BLaER1 (cell line): ENCODE measurements around the gene AMIGO2.

Experiments
- H3K27ac ChIP-seq: shearing (Covaris generic); formaldehyde crosslinking; 2 replicates; pipeline ENCODE4 v1.8.1; 2022
- H3K27me3 ChIP-seq: shearing (Covaris generic); formaldehyde crosslinking; 2 replicates; pipeline ENCODE4 v1.8.1; 2022
- H3K36me3 ChIP-seq: shearing (Covaris generic); formaldehyde crosslinking; 2 replicates; pipeline ENCODE4 v1.8.1; 2022
- H3K4me1 ChIP-seq: shearing (Covaris generic); formaldehyde crosslinking; 2 replicates; pipeline ENCODE4 v1.8.1; 2022
- H3K4me2 ChIP-seq: shearing (Covaris generic); formaldehyde crosslinking; 2 replicates; pipeline ENCODE4 v1.8.1; 2022
- H3K4me3 ChIP-seq: shearing (Covaris generic); formaldehyde crosslinking; 2 replicates; pipeline ENCODE4 v1.8.1; 2022
- H3K9ac ChIP-seq: shearing (Covaris generic); formaldehyde crosslinking; 2 replicates; pipeline ENCODE4 v1.8.1; 2022
- H3K9me3 ChIP-seq: shearing (Covaris generic); formaldehyde crosslinking; 2 replicates; pipeline ENCODE4 v1.8.1; 2022
- H4K20me1 ChIP-seq: shearing (Covaris generic); formaldehyde crosslinking; 2 replicates; pipeline ENCODE4 v1.8.1; 2022
- Cebpa-rat ChIP-seq: shearing (Covaris generic); IDR thresholded peaks from 2 replicates; pipeline ENCODE4 v1.8.1; 2022

AMIGO2 gene

GRCh38 chr12:47039079-47039478 lies 40.7 kb downstream of the AMIGO2 start:
- no peaks in the 10 kb centered on the region for H3K9me3 ChIP-seq
- H4K20me1 ChIP-seq, result no peaks in the 10 kb centered on the region
- H3K9ac ChIP-seq, result no peak overlapping the region
- H3K36me3 ChIP-seq, result no peaks in the 10 kb centered on the region
- no peak overlapping the region for H3K4me2 ChIP-seq
- no peaks in the 10 kb centered on the region for H3K27me3 ChIP-seq
- TF ChIP-seq Cebpa-rat, result no peak
- H3K4me3 ChIP-seq, result no peak overlapping the region
- H3K27ac ChIP-seq, result no peak overlapping the region
- H3K4me1 ChIP-seq, result no peaks in the 10 kb centered on the region

GRCh38 chr12:47038270-47038748 lies 41.5 kb downstream of the AMIGO2 start:
- no peak overlapping the region for H3K4me3 ChIP-seq
- H3K4me2 ChIP-seq, result no peak overlapping the region
- no peak for TF ChIP-seq Cebpa-rat
- H3K9me3 ChIP-seq, result no peaks in the 10 kb centered on the region
- no peaks in the 10 kb centered on the region for H4K20me1 ChIP-seq
- H3K27me3 ChIP-seq, result no peaks in the 10 kb centered on the region
- H3K9ac ChIP-seq, result no peak overlapping the region
- no peaks in the 10 kb centered on the region for H3K4me1 ChIP-seq
- H3K36me3 ChIP-seq, result no peaks in the 10 kb centered on the region
- H3K27ac ChIP-seq, result no peak overlapping the region

- no peak overlapping the region for H3K4me3 ChIP-seq
- no peaks in the 10 kb centered on the region for H4K20me1 ChIP-seq
- H3K36me3 ChIP-seq, result no peaks in the 10 kb centered on the region
- TF ChIP-seq Cebpa-rat, result no peak
- no peak overlapping the region for H3K4me2 ChIP-seq
- H3K9ac ChIP-seq, result no peak overlapping the region
- H3K27ac ChIP-seq, result no peak overlapping the region
- H3K9me3 ChIP-seq, result no peaks in the 10 kb centered on the region
- no peaks in the 10 kb centered on the region for H3K27me3 ChIP-seq
- no peaks in the 10 kb centered on the region for H3K4me1 ChIP-seq
These were observed 44.3 kb downstream of the AMIGO2 start for GRCh38 chr12:47035484-47035883.

GRCh38 chr12:47034661-47035060 lies 45.1 kb downstream of the AMIGO2 start:
- no peaks in the 10 kb centered on the region for H3K27me3 ChIP-seq
- H3K4me3 ChIP-seq, result no peak overlapping the region
- H3K36me3 ChIP-seq, result no peaks in the 10 kb centered on the region
- TF ChIP-seq Cebpa-rat, result no peak
- no peak overlapping the region for H3K9ac ChIP-seq
- H4K20me1 ChIP-seq, result no peaks in the 10 kb centered on the region
- no peak overlapping the region for H3K4me2 ChIP-seq
- no peaks in the 10 kb centered on the region for H3K4me1 ChIP-seq
- no peaks in the 10 kb centered on the region for H3K9me3 ChIP-seq
- no peak overlapping the region for H3K27ac ChIP-seq

- no peak for TF ChIP-seq Cebpa-rat
- no peak overlapping the region for H3K27ac ChIP-seq
- no peak overlapping the region for H3K4me3 ChIP-seq
These were observed 45.8 kb downstream of the AMIGO2 start for GRCh38 chr12:47033789-47034555.

GRCh38 chr12:47033081-47033480 lies 46.7 kb downstream of the AMIGO2 start:
- H3K9ac ChIP-seq, result no peak overlapping the region
- H3K4me2 ChIP-seq, result no peak overlapping the region
- H3K4me1 ChIP-seq, result no peaks in the 10 kb centered on the region
- no peaks in the 10 kb centered on the region for H3K36me3 ChIP-seq
- H3K9me3 ChIP-seq, result no peaks in the 10 kb centered on the region
- H3K27me3 ChIP-seq, result no peaks in the 10 kb centered on the region
- H4K20me1 ChIP-seq, result no peaks in the 10 kb centered on the region
- no peak overlapping the region for H3K27ac ChIP-seq
- no peak for TF ChIP-seq Cebpa-rat
- no peak overlapping the region for H3K4me3 ChIP-seq

More at GRCh38 chr12:47033789-47034555, 45.8 kb downstream of the AMIGO2 start:
- H3K9ac ChIP-seq, result no peak overlapping the region
- H3K4me2 ChIP-seq, result no peak overlapping the region
- no peaks in the 10 kb centered on the region for H4K20me1 ChIP-seq
- no peaks in the 10 kb centered on the region for H3K36me3 ChIP-seq
- H3K4me1 ChIP-seq, result no peaks in the 10 kb centered on the region
- H3K27me3 ChIP-seq, result no peaks in the 10 kb centered on the region
- no peaks in the 10 kb centered on the region for H3K9me3 ChIP-seq

- H3K9ac ChIP-seq, result no peak overlapping the region
- H3K36me3 ChIP-seq, result no peaks in the 10 kb centered on the region
- no peak overlapping the region for H3K4me3 ChIP-seq
- no peak for TF ChIP-seq Cebpa-rat
- no peaks in the 10 kb centered on the region for H3K4me1 ChIP-seq
- H3K27ac ChIP-seq, result no peak overlapping the region
- no peak overlapping the region for H3K4me2 ChIP-seq
- H3K9me3 ChIP-seq, result no peaks in the 10 kb centered on the region
- H3K27me3 ChIP-seq, result no peaks in the 10 kb centered on the region
- H4K20me1 ChIP-seq, result no peaks in the 10 kb centered on the region
These were observed 47.1 kb downstream of the AMIGO2 start for GRCh38 chr12:47032644-47033043.

- no peak for TF ChIP-seq Cebpa-rat
- Histone ChIP-seq H3K9ac (no peak overlapping the region), H3K27me3 (no peaks in the 10 kb centered on the region), H3K4me3 (no peak overlapping the region), H3K27ac (no peak overlapping the region), H3K9me3 (no peaks in the 10 kb centered on the region), H3K4me2 (no peak overlapping the region), H4K20me1 (no peaks in the 10 kb centered on the region), H3K36me3 (no peaks in the 10 kb centered on the region), H3K4me1 (no peaks in the 10 kb centered on the region)
These were observed 49.9 kb downstream of the AMIGO2 start for GRCh38 chr12:47029903-47030302.

GRCh38 chr12:47028981-47029708 lies 50.6 kb downstream of the AMIGO2 start:
- H3K4me2 ChIP-seq, result no peak overlapping the region
- H3K4me1 ChIP-seq, result no peaks in the 10 kb centered on the region
- H3K9ac ChIP-seq, result no peak overlapping the region
- H3K27ac ChIP-seq, result no peak overlapping the region
- no peak for TF ChIP-seq Cebpa-rat
- no peaks in the 10 kb centered on the region for H4K20me1 ChIP-seq
- no peaks in the 10 kb centered on the region for H3K27me3 ChIP-seq
- H3K9me3 ChIP-seq, result no peaks in the 10 kb centered on the region
- H3K36me3 ChIP-seq, result no peaks in the 10 kb centered on the region
- H3K4me3 ChIP-seq, result no peak overlapping the region

GRCh38 chr12:47028186-47028585 lies 51.6 kb downstream of the AMIGO2 start:
- Histone ChIP-seq H3K27me3 (no peaks in the 10 kb centered on the region), H3K36me3 (no peaks in the 10 kb centered on the region)
- no peak for TF ChIP-seq Cebpa-rat

More at GRCh38 chr12:47028186-47028585, 51.6 kb downstream of the AMIGO2 start:
- H3K9me3 ChIP-seq, result no peaks in the 10 kb centered on the region
- H3K9ac ChIP-seq, result no peak overlapping the region
- H3K4me3 ChIP-seq, result no peak overlapping the region
- no peaks in the 10 kb centered on the region for H3K4me1 ChIP-seq
- H4K20me1 ChIP-seq, result no peaks in the 10 kb centered on the region
- no peak overlapping the region for H3K27ac ChIP-seq
- H3K4me2 ChIP-seq, result no peak overlapping the region
